GM23248 (cell line): ENCODE data around the gene PPM1L. TPM values are rescaled to one million over a fixed set of nuclear protein-coding genes. Genes with fewer than 3 reads are reported as not detected.

Experiments
- DNase-seq: peaks from one replicate; pipeline ENCODE4 v3.0.0-alpha.2; 2015
- H2AFZ ChIP-seq: fragments of 200-600 bp; sonication (generic); 2 replicates; pipeline ENCODE4 v1.6.1; 2016; ENCODE audit warnings: antibody characterized with exemption
- H3F3A ChIP-seq: fragments of 200-600 bp; sonication (generic); 2 replicates; pipeline ENCODE4 v1.6.1; 2016; ENCODE audit warnings: mild to moderate bottlenecking, antibody characterized with exemption, mixed run types; ENCODE audit not compliant: insufficient read depth
- H3K27ac ChIP-seq: fragments of 200-600 bp; sonication (generic); 2 replicates; pipeline ENCODE4 v1.5.1; 2016; ENCODE audit warnings: mild to moderate bottlenecking
- H3K27me3 ChIP-seq: fragments of 200-600 bp; sonication (generic); replicated peaks from 2 replicates; pipeline ENCODE4 v1.6.1; 2016; ENCODE audit warnings: mild to moderate bottlenecking; ENCODE audit not compliant: insufficient read depth
- H3K36me3 ChIP-seq: fragments of 200-600 bp; sonication (generic); 2 replicates; pipeline ENCODE4 v1.6.1; 2016; ENCODE audit warnings: low read depth, mild to moderate bottlenecking
- H3K4me1 ChIP-seq: fragments of 200-600 bp; sonication (generic); 2 replicates; pipeline ENCODE4 v1.6.1; 2016; ENCODE audit warnings: mild to moderate bottlenecking; ENCODE audit not compliant: insufficient read depth
- H3K4me2 ChIP-seq: fragments of 200-600 bp; sonication (generic); one replicate; pipeline ENCODE4 v1.6.1; 2016; ENCODE audit warnings: mild to moderate bottlenecking; ENCODE audit not compliant: unreplicated experiment
- H3K4me3 ChIP-seq: fragments of 200-600 bp; sonication (generic); 2 replicates; pipeline ENCODE4 v1.5.1; 2016; ENCODE audit warnings: mild to moderate bottlenecking
- H3K79me2 ChIP-seq: fragments of 200-600 bp; sonication (generic); 2 replicates; pipeline ENCODE4 v1.6.1; 2016; ENCODE audit warnings: mild to moderate bottlenecking; ENCODE audit not compliant: insufficient read depth
- H3K9ac ChIP-seq: fragments of 200-600 bp; sonication (generic); 2 replicates; pipeline ENCODE4 v1.6.1; 2016; ENCODE audit warnings: mild to moderate bottlenecking
- H3K9me2 ChIP-seq: fragments of 200-600 bp; sonication (generic); 2 replicates; pipeline ENCODE4 v1.6.1; 2016; ENCODE audit warnings: mixed run types, mild to moderate bottlenecking, moderate library complexity; ENCODE audit not compliant: insufficient read depth
- H3K9me3 ChIP-seq: fragments of 200-600 bp; sonication (generic); one replicate; pipeline ENCODE4 v1.6.1; 2017; ENCODE audit warnings: low read depth
- H4K20me1 ChIP-seq: fragments of 200-600 bp; sonication (generic); 2 replicates; pipeline ENCODE4 v1.6.0; 2016; ENCODE audit not compliant: insufficient read depth
- EZH2 ChIP-seq: fragments of 200-600 bp; sonication (generic); IDR thresholded peaks from 2 replicates; pipeline ENCODE4 v1.6.1; 2018; ENCODE audit warnings: antibody characterized with exemption, mild to moderate bottlenecking; ENCODE audit not compliant: insufficient read depth, poor library complexity, severe bottlenecking
- EZH2phosphoT487 ChIP-seq: fragments of 200-600 bp; sonication (generic); IDR thresholded peaks from 2 replicates; pipeline ENCODE4 v1.6.1; 2018; ENCODE audit warnings: antibody characterized with exemption, moderate library complexity, mild to moderate bottlenecking, low read depth; ENCODE audit not compliant: insufficient read depth
- WGBS, 2 experiments: methylation state at CpG; one replicate each; pipeline ENCODE4 v1.1.6; 2015 to 2017; ENCODE audit warnings: low lambda C conversion rate in 2 of 2, low coverage in 1 of 2; ENCODE audit errors: missing lambda C conversion rate in 2 of 2; 5-methylcytosine and 5-hydroxymethylcytosine counted together
- in situ Hi-C: fragments of 300-500 bp; cut with MboI; formaldehyde crosslinking; loops from 2 replicates; pipeline ENCODE4 v1.15.0; 2020
- polyA plus RNA-seq: library from polyadenylated mRNA; unstranded; fragments of >200 nt; fragmentation: Nextera tagmentation; extraction: Ambion mirVana; gene quantifications from 2 replicates; pipeline ENCODE4 v1.2.1, GENCODE V29; 2016
- total RNA-seq: library from RNA; depleted of rRNA; stranded (reverse); fragments of >200 nt; shearing (Covaris generic); gene quantifications from 2 replicates; pipeline ENCODE4 v1.2.3, GENCODE V29; 2014

PPM1L gene
- total and polyA plus RNA-seq, 2 experiments from 2014 or later, result under 0.01 to 0.26 TPM

DNA sequence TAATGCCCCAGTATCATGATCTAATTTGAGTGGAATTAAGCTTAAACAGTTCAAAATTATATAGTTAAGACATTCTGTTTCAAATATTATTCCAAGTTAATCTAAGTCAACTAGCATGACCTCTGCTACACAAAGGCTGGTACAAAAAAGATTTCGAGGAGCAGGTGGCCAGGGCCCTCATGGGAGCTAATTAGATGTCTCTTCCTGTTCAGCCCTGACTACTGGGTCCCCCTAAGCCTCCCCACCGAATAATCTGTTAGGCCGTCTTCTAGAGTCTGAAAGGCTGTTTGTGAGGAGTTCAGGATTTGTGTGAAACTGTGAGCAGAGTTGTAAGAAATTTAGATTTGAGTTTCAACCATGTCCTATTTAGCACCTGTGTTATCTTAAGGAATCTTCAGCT, 75.4 kb downstream of the PPM1L start:
- DNase-seq, result no peak
- no peak for TF ChIP-seq EZH2phosphoT487
- TF ChIP-seq EZH2, result no peak

DNA sequence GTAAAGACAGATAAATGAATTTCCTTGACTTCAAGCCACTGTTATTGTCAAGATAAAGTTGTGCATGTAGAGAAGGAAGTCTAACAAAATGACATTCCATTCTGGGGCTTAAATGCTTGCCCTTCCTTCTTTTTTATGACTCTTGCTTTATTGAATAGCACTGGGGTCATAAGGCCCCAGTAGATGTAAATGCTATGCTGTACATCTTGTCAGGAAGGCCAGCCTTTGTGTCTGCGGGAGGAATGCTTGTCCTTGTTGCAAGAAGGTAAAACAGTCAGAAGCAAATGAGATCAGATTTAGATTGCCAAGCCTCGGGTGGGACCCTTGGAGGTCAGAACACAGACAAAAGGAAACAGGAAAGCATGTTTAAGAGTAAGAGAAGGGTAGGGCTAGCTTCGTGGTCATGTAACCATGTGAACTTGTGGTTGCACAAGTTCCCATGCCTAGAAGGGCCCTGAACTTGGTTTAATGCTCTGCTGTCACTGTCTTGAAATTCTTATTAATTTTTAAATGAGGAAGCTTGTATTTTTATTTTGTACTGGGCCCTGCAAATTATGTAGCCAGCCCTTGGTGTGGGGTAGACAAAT, 81.5 kb downstream of the PPM1L start:
- DNase-seq, result no peak
- H3K9me3 ChIP-seq, result no peaks in the 10 kb centered on the region

More for the DNA sequence above, 75.4 kb downstream of the PPM1L start:
- Histone ChIP-seq H3K4me3 (no peak overlapping the region), H3K79me2 (no peaks in the 10 kb centered on the region), H3F3A (no peaks in the 10 kb centered on the region), H3K9me2 (0 out of 2 replicates have a peak, but pooled peaks cover 3% of the 10 kb centered on the region), H3K27me3 (no peaks in the 10 kb centered on the region), H3K9ac (no peak overlapping the region), H3K4me2 (no peak overlapping the region), H2AFZ (no peak overlapping the region), H3K9me3 (no peaks in the 10 kb centered on the region), H4K20me1 (no peaks in the 10 kb centered on the region), H3K4me1 (no peaks in the 10 kb centered on the region), H3K36me3 (no peaks in the 10 kb centered on the region), H3K27ac (no peak overlapping the region)
- in situ Hi-C loops, result no loop called here
- WGBS, 2 experiments, result 27 to 45% methylated on average over 3 of the region's 3 CpGs

DNA sequence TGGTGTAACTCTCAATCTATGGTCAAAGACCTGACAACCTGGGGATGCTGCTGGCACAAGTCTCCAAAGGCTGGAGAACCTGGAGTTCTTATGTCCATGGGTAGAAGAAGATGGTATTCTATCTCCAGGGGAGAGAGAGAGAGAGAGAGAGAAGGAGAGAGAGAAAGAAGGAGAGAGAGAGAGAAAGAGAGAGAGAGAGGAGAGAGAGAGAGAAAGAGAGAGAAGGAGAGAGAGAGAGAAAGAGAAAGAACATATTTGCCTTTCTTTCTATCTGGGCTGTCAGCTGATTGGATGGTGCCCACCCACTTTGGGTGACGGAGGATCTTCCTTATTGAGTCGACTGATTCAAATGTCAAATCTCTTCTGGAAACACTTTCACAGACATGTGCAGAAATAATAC, 84.6 kb downstream of the PPM1L start:
- no peaks in the 10 kb centered on the region for H3K9me3 ChIP-seq
- no peak overlapping the region for H3K4me2 ChIP-seq
- no peak for TF ChIP-seq EZH2
- no peak for TF ChIP-seq EZH2phosphoT487
- H4K20me1 ChIP-seq, result no peaks in the 10 kb centered on the region
- no peak overlapping the region for H3K9ac ChIP-seq
- H3K4me1 ChIP-seq, result no peaks in the 10 kb centered on the region
- 15 to 25% methylated on average over 2 of the region's 2 CpGs for WGBS, 2 experiments
- no peak for DNase-seq
- no peaks in the 10 kb centered on the region for H3F3A ChIP-seq
- no peaks in the 10 kb centered on the region for H3K27me3 ChIP-seq
- H3K27ac ChIP-seq, result no peak overlapping the region
- no peaks in the 10 kb centered on the region for H3K79me2 ChIP-seq
- H3K36me3 ChIP-seq, result no peaks in the 10 kb centered on the region
- H3K4me3 ChIP-seq, result no peak overlapping the region
- in situ Hi-C loops, result no loop called here
- H3K9me2 ChIP-seq, result 0 out of 2 replicates have a peak, but pooled peaks cover under 1% of the 10 kb centered on the region
- H2AFZ ChIP-seq, result no peak overlapping the region

More for the DNA sequence above, 81.5 kb downstream of the PPM1L start:
- Histone ChIP-seq H3K4me1 (no peaks in the 10 kb centered on the region), H4K20me1 (no peaks in the 10 kb centered on the region), H3K27ac (no peak overlapping the region), H3K27me3 (no peaks in the 10 kb centered on the region), H3F3A (no peaks in the 10 kb centered on the region), H3K36me3 (no peaks in the 10 kb centered on the region), H3K4me3 (no peak overlapping the region), H3K4me2 (no peak overlapping the region), H3K9me2 (0 out of 2 replicates have a peak, but pooled peaks cover 3% of the 10 kb centered on the region), H3K9ac (no peak overlapping the region), H3K79me2 (no peaks in the 10 kb centered on the region), H2AFZ (no peak overlapping the region)
- TF ChIP-seq EZH2phosphoT487, result no peak
- no peak for TF ChIP-seq EZH2
- 33 to 34% methylated on average over 3 of the region's 3 CpGs for WGBS, 2 experiments
- in situ Hi-C loops, result no loop called here

DNA sequence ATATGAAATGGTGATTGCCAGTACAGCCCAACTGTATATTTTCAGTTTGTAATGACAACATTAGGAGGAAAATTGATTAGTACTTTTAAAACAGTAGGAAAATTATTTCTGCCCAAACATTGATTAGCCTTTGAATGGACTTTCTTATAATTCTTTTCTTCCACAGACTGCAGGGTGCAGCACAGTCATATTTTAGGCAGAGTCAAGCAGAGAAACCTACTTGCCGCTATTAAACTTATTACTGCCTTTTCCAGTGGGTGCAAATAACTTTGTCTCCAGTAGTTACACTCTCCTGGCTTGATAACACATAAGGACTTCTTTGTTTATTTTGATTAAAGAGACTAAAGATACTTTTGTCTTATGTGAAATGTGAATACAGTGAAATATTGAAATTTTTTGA, 85.4 kb downstream of the PPM1L start:
- Histone ChIP-seq H3K27me3 (no peaks in the 10 kb centered on the region), H3K9me3 (no peaks in the 10 kb centered on the region), H3K36me3 (no peaks in the 10 kb centered on the region), H3K9ac (no peak overlapping the region), H3F3A (no peaks in the 10 kb centered on the region), H3K9me2 (no peaks in the 10 kb centered on the region), H3K27ac (no peak overlapping the region), H4K20me1 (no peaks in the 10 kb centered on the region), H2AFZ (no peak overlapping the region), H3K4me1 (no peaks in the 10 kb centered on the region), H3K4me3 (no peak overlapping the region), H3K4me2 (no peak overlapping the region), H3K79me2 (no peaks in the 10 kb centered on the region)
- TF ChIP-seq EZH2, result no peak
- no peak for TF ChIP-seq EZH2phosphoT487
- in situ Hi-C loops, result no loop called here
- 75 to 76% methylated on average over 1 of the region's 1 CpG for WGBS, 2 experiments
- no peak for DNase-seq
